H9 (cell line): ENCODE data around the gene TRPM1. TPM values are rescaled to one million over a fixed set of nuclear protein-coding genes. Genes with fewer than 3 reads are reported as not detected.

Experiments used
- DNase-seq: peaks from one replicate; pipeline ENCODE4 v3.0.0-alpha.2; 2017
- H2AFZ ChIP-seq: one replicate; pipeline ENCODE4 v1.6.1; 2013; ENCODE audit warnings: mild to moderate bottlenecking, low read length, control low read depth, moderate library complexity
- H2AK5ac ChIP-seq: 2 replicates; pipeline ENCODE4 v1.6.1; 2013; ENCODE audit warnings: low read length, control low read depth, mixed read lengths; ENCODE audit not compliant: insufficient read length
- H2BK120ac ChIP-seq: one replicate; pipeline ENCODE4 v1.6.1; 2013; ENCODE audit warnings: low read depth, mild to moderate bottlenecking, low read length, control low read depth, inconsistent platforms; ENCODE audit not compliant: poor library complexity, severe bottlenecking
- H2BK12ac ChIP-seq: 2 replicates; pipeline ENCODE4 v1.6.1; 2013; ENCODE audit warnings: low read length, control low read depth, mixed read lengths, low read depth; ENCODE audit not compliant: insufficient read length
- H2BK15ac ChIP-seq: 2 replicates; pipeline ENCODE4 v1.6.1; 2013; ENCODE audit warnings: low read depth, low read length, control low read depth
- H2BK20ac ChIP-seq: one replicate; pipeline ENCODE4 v1.6.1; 2013; ENCODE audit warnings: low read depth, mild to moderate bottlenecking, low read length, control low read depth, inconsistent platforms; ENCODE audit not compliant: poor library complexity, severe bottlenecking
- H2BK5ac ChIP-seq: 2 replicates; pipeline ENCODE4 v1.6.1; 2013; ENCODE audit warnings: low read length, control low read depth, mixed read lengths; ENCODE audit not compliant: insufficient read length
- H3K14ac ChIP-seq: 2 replicates; pipeline ENCODE4 v1.6.1; 2013; ENCODE audit warnings: low read length, control low read depth; ENCODE audit not compliant: insufficient read depth
- H3K18ac ChIP-seq: 2 replicates; pipeline ENCODE4 v1.6.1; 2013; ENCODE audit warnings: low read depth, mild to moderate bottlenecking, mixed read lengths, low read length, control low read depth; ENCODE audit not compliant: insufficient read length
- H3K23ac ChIP-seq: 2 replicates; pipeline ENCODE4 v1.6.1; 2013; ENCODE audit warnings: low read length, control low read depth, mixed read lengths, low read depth; ENCODE audit not compliant: insufficient read length
- H3K23me2 ChIP-seq: 2 replicates; pipeline ENCODE4 v1.6.1; 2013; ENCODE audit warnings: low read depth, mild to moderate bottlenecking, mixed read lengths, low read length, control low read depth; ENCODE audit not compliant: insufficient read length, poor library complexity, severe bottlenecking
- H3K27ac ChIP-seq: 2 replicates; pipeline ENCODE4 v1.5.1; 2013; ENCODE audit warnings: low read length, control low read depth, mixed read lengths, low read depth; ENCODE audit not compliant: insufficient read length
- H3K27me3 ChIP-seq: 2 replicates; pipeline ENCODE4 v1.6.1; 2013; ENCODE audit warnings: low read length, control low read depth, inconsistent platforms; ENCODE audit not compliant: insufficient read depth
- H3K4ac ChIP-seq: 2 replicates; pipeline ENCODE4 v1.6.1; 2013; ENCODE audit warnings: low read depth, mild to moderate bottlenecking, control low read depth, inconsistent platforms, low read length, moderate library complexity
- H3K4me1 ChIP-seq: 2 replicates; pipeline ENCODE4 v1.6.1; 2013; ENCODE audit warnings: low read length, control low read depth, inconsistent platforms; ENCODE audit not compliant: insufficient read depth
- H3K4me2 ChIP-seq: 2 replicates; pipeline ENCODE4 v1.6.1; 2013; ENCODE audit warnings: low read length, control low read depth, mixed read lengths; ENCODE audit not compliant: insufficient read length, insufficient read depth
- H3K56ac ChIP-seq: 2 replicates; pipeline ENCODE4 v1.6.1; 2013; ENCODE audit warnings: low read depth, mild to moderate bottlenecking, mixed read lengths, low read length, control low read depth; ENCODE audit not compliant: insufficient read length
- H3K79me1 ChIP-seq: 2 replicates; pipeline ENCODE4 v1.6.1; 2013; ENCODE audit warnings: low read depth, mild to moderate bottlenecking, moderate library complexity, low read length, control low read depth, inconsistent platforms; ENCODE audit not compliant: insufficient read depth, poor library complexity, severe bottlenecking
- H3K79me2 ChIP-seq: 2 replicates; pipeline ENCODE4 v1.6.1; 2013; ENCODE audit warnings: low read length, control low read depth, inconsistent platforms; ENCODE audit not compliant: insufficient read depth
- H3K9ac ChIP-seq: 2 replicates; pipeline ENCODE4 v1.6.1; 2013; ENCODE audit warnings: low read length, control low read depth, mixed read lengths; ENCODE audit not compliant: insufficient read length; ENCODE audit errors: extremely low read depth
- H3K9me3 ChIP-seq: one replicate; pipeline ENCODE4 v1.6.1; 2013; ENCODE audit warnings: low read depth, low read length, inconsistent platforms; ENCODE audit not compliant: control insufficient read depth
- H3T11ph ChIP-seq: one replicate; pipeline ENCODE4 v1.6.1; 2013; ENCODE audit warnings: mild to moderate bottlenecking, low read length, control low read depth, inconsistent platforms
- H4K20me1 ChIP-seq: one replicate; pipeline ENCODE4 v1.6.1; 2013; ENCODE audit not compliant: control insufficient read depth, insufficient read length, insufficient read depth
- H4K5ac ChIP-seq: 2 replicates; pipeline ENCODE4 v1.6.1; 2013; ENCODE audit warnings: low read depth, mild to moderate bottlenecking, mixed read lengths, low read length, control low read depth; ENCODE audit not compliant: insufficient read length
- H4K8ac ChIP-seq: replicated peaks from 2 replicates; pipeline ENCODE4 v1.6.1; 2013; ENCODE audit warnings: low read length, control low read depth, mixed read lengths, low read depth; ENCODE audit not compliant: insufficient read length
- H4K91ac ChIP-seq: 2 replicates; pipeline ENCODE4 v1.6.1; 2013; ENCODE audit warnings: low read depth, mild to moderate bottlenecking, moderate library complexity, mixed read lengths, low read length, control low read depth; ENCODE audit not compliant: insufficient read length
- H3K27ac Mint-ChIP-seq, 3 experiments: 2 replicates in 2 of 3; 3 replicates in 1 of 3; pipeline ENCODE4 v1.8.0; 2020 to 2021; ENCODE audit warnings: mixed read lengths in 3 of 3, mild to moderate bottlenecking in 1 of 3, moderate library complexity in 1 of 3
- H3K27me3 Mint-ChIP-seq: 2 replicates; pipeline ENCODE4 v1.8.0; 2021; ENCODE audit warnings: low read depth, mild to moderate bottlenecking, moderate library complexity, mixed read lengths
- H3K36me3 Mint-ChIP-seq, 3 experiments: 2 replicates in 2 of 3; 3 replicates in 1 of 3; pipeline ENCODE4 v1.8.0; 2020 to 2021; ENCODE audit warnings: low read depth in 3 of 3, mixed read lengths in 3 of 3; ENCODE audit not compliant: insufficient read depth in 1 of 3
- H3K4me1 Mint-ChIP-seq, 2 experiments: 2 replicates each; pipeline ENCODE4 v1.8.0; 2020; ENCODE audit warnings: mixed read lengths in 2 of 2
- H3K4me3 Mint-ChIP-seq, 2 experiments: 2 replicates in 1 of 2; 3 replicates in 1 of 2; pipeline ENCODE4 v1.8.0; 2020 to 2021; ENCODE audit warnings: mild to moderate bottlenecking in 2 of 2, mixed read lengths in 2 of 2, moderate library complexity in 1 of 2
- H3K9me3 Mint-ChIP-seq, 2 experiments: 2 replicates in 1 of 2; 3 replicates in 1 of 2; pipeline ENCODE4 v1.8.0; 2020; ENCODE audit warnings: mild to moderate bottlenecking in 2 of 2, mixed read lengths in 2 of 2, moderate library complexity in 1 of 2
- CTCF ChIP-seq: fragments of 200-600 bp; sonication (generic); conservative IDR thresholded peaks from 3 replicates; pipeline ENCODE4 v1.8.0; 2021; ENCODE audit warnings: antibody characterized with exemption, mild to moderate bottlenecking
- WGBS: extraction: QIAGEN DNeasy Blood & Tissue Kit; methylation state at CpG from one replicate; pipeline ENCODE4 v1.1.7; 2013; ENCODE audit warnings: missing lambda C conversion rate, low lambda C conversion rate, mixed read lengths; ENCODE audit not compliant: insufficient read length; ENCODE audit errors: extremely low coverage; 5-methylcytosine and 5-hydroxymethylcytosine counted together
- total RNA-seq: library from RNA; stranded (reverse); gene quantifications from 2 replicates; pipeline ENCODE4 v1.2.1, GENCODE V29; 2021

Gene TRPM1
- total RNA-seq, 1 experiment from 2014 or later, result not detected

DNA sequence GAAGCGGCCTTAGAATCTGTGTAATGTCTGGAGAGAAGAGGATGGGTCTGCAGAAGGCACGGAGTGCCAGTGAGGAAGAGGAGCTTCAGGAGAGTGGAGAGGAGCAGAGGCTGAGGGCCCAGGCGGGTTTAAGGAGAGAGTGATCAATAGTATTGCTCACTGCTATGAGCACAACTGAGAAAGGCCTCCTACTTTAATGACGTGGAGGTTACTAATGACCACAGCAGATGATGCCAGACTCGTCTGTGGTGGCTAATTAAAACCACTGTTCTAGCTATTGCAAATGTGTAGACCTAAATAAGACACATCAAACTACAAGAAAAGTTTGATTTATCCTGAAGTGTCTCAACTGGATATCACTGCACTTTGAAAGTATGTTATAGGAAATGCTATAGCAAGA is 143.3 kb downstream of the TRPM1 start:
- peaks cover 0 to 13% of the 10 kb centered on the region in 2 experiments; a peak in 1 of 4 replicates for H3K4me1 Mint-ChIP-seq
- no peak for TF ChIP-seq CTCF
- H2BK5ac ChIP-seq, result no peak overlapping the region
- H3K9me3 ChIP-seq, result no peaks in the 10 kb centered on the region
- H2BK120ac ChIP-seq, result no peak overlapping the region
- no peak overlapping the region for H2AFZ ChIP-seq
- no peaks in the 10 kb centered on the region for H3K27me3 ChIP-seq
- no peak overlapping the region for H4K8ac ChIP-seq
- H3K23me2 ChIP-seq, result no peaks in the 10 kb centered on the region
- H3K27ac ChIP-seq, result no peak overlapping the region
- H4K5ac ChIP-seq, result no peak overlapping the region
- H4K20me1 ChIP-seq, result no peaks in the 10 kb centered on the region
- no peak overlapping the region for H3K9ac ChIP-seq
- H3K4ac ChIP-seq, result no peak overlapping the region
- no peak overlapping the region for H2BK20ac ChIP-seq
- H3K56ac ChIP-seq, result no peak overlapping the region
- H3K23ac ChIP-seq, result no peak overlapping the region
- peaks cover 12 to 59% (median 39%) of the 10 kb centered on the region in 3 experiments; a peak in 6 of 7 replicates for H3K36me3 Mint-ChIP-seq
- H3K4me3 Mint-ChIP-seq, result no peak overlapping the region
- WGBS, result no CpG with 5 or more reads among the region's 5 CpGs
- no peak overlapping the region for H3K14ac ChIP-seq
- H3K79me2 ChIP-seq, result no peaks in the 10 kb centered on the region
- no peak overlapping the region for H2BK12ac ChIP-seq
- no peaks in the 10 kb centered on the region for H3K27me3 Mint-ChIP-seq
- H2AK5ac ChIP-seq, result no peak overlapping the region
- H3K18ac ChIP-seq, result no peak overlapping the region
- no peaks in the 10 kb centered on the region for H3K4me1 ChIP-seq
- no peak overlapping the region for H2BK15ac ChIP-seq
- no peak for DNase-seq
- H3K27ac Mint-ChIP-seq, result no peak overlapping the region
- no peak overlapping the region for H4K91ac ChIP-seq
- no peaks in the 10 kb centered on the region for H3K9me3 Mint-ChIP-seq
- H3K4me2 ChIP-seq, result no peak overlapping the region
- no peak overlapping the region for H3T11ph ChIP-seq
- H3K79me1 ChIP-seq, result no peaks in the 10 kb centered on the region
